A673 (cell line): ENCODE data around the gene COBL. TPM values are rescaled to one million over a fixed set of nuclear protein-coding genes. Genes with fewer than 3 reads are reported as not detected.

Experiments
- BruUV-seq: library from RNA; stranded (reverse); fragments of 400-500 nt; replicated peaks from 2 replicates; lab custom pipeline; 2021; lab: Mats Ljungman, UMichigan
- CTCF ChIA-PET: fragments of 300-600 bp; sonication (Branson Sonifier 250); formaldehyde crosslinking; loops from one replicate; lab custom pipeline; 2022; ENCODE audit warnings: antibody characterized with exemption; lab: Charles Lee
- POLR2A ChIA-PET: fragments of 300-600 bp; sonication (Branson Sonifier 250); formaldehyde crosslinking; loops from one replicate; lab custom pipeline; 2022; ENCODE audit warnings: antibody characterized with exemption; ENCODE audit not compliant: low non-redundant PET; lab: Charles Lee
- DNase-seq: peaks from one replicate; pipeline ENCODE4 v3.0.0-alpha.2; 2015; ENCODE audit warnings: low spot score
- H3K27ac ChIP-seq: fragments of 200-600 bp; sonication (generic); 2 replicates; pipeline ENCODE4 v1.5.1; 2016; ENCODE audit warnings: mixed run types, low read depth, mild to moderate bottlenecking, mixed read lengths, antibody characterized with exemption, low read length; ENCODE audit not compliant: poor library complexity, severe bottlenecking
- H3K27me3 ChIP-seq: fragments of 200-600 bp; sonication (generic); replicated peaks from 2 replicates; pipeline ENCODE4 v1.6.1; 2017; ENCODE audit warnings: mixed run types, low read depth, mild to moderate bottlenecking, mixed read lengths, antibody characterized with exemption, low read length; ENCODE audit not compliant: insufficient read depth, poor library complexity
- H3K36me3 ChIP-seq: fragments of 200-600 bp; sonication (generic); 2 replicates; pipeline ENCODE4 v1.6.1; 2016; ENCODE audit warnings: mixed run types, mild to moderate bottlenecking, mixed read lengths, antibody characterized with exemption, low read length; ENCODE audit not compliant: insufficient read depth, poor library complexity, severe bottlenecking
- H3K4me1 ChIP-seq: fragments of 200-600 bp; sonication (generic); 2 replicates; pipeline ENCODE4 v1.6.1; 2017; ENCODE audit warnings: mixed run types, mild to moderate bottlenecking, mixed read lengths, antibody characterized with exemption, low read length; ENCODE audit not compliant: insufficient read depth, poor library complexity, severe bottlenecking
- H3K4me3 ChIP-seq: fragments of 200-600 bp; sonication (generic); 2 replicates; pipeline ENCODE4 v1.5.1; 2016; ENCODE audit warnings: low read depth, mixed run types, mild to moderate bottlenecking, mixed read lengths, low read length; ENCODE audit not compliant: poor library complexity, severe bottlenecking
- H3K9me3 ChIP-seq: fragments of 200-600 bp; sonication (generic); 2 replicates; pipeline ENCODE4 v1.6.1; 2016; ENCODE audit warnings: mixed run types, low read depth, mild to moderate bottlenecking, mixed read lengths, antibody characterized with exemption, low read length; ENCODE audit not compliant: poor library complexity, severe bottlenecking
- EZH2 ChIP-seq: fragments of 200-600 bp; sonication (generic); IDR thresholded peaks from 2 replicates; pipeline ENCODE4 v1.6.1; 2017; ENCODE audit warnings: borderline replicate concordance, low read depth, mild to moderate bottlenecking, mixed read lengths, antibody characterized with exemption, low read length; ENCODE audit not compliant: poor library complexity, severe bottlenecking
- intact Hi-C: fragments of 100-400 bp; cut with micrococcal nuclease; formaldehyde crosslinking; loops from one replicate; pipeline ENCODE4 v1.10.0; 2022; ENCODE audit not compliant: unreplicated experiment
- total RNA-seq: library from RNA; stranded (reverse); gene quantifications from 2 replicates; pipeline ENCODE4 v1.2.3, GENCODE V29; 2021
- TF ChIP-seq, protein P1 (sequence below): fragments of 300-800, 200-600 bp; sonication (generic); conservative IDR thresholded peaks from 2 replicates; pipeline ENCODE4 v1.5.1; 2017; ENCODE audit warnings: low read depth, mild to moderate bottlenecking, antibody characterized with exemption, low read length, moderate library complexity, mixed read lengths

COBL gene
- total RNA-seq, 1 experiment from 2014 or later = not detected

DNA sequence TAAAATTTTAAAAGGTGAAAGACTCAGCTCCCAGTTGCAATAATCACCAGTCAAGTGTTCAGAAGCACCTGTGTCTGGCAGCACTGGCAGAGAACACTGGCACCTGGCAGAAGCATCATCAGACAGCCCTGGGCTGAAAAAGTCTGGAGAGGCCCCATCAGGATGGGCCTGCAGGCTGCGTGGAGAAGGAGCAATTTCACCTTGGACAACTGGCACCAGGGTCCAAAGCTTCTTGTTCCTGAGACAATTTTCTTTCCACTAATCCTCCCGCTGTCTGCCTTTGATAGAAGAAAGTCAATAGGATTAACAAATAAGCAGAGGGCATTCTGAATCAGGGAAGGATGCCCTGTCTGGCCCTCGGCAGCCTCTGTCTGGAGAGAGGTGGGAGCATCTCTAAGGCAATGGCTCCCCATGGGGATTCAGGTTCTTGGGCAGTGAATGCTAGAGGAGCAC is 6.5 kb downstream of the COBL start:
- Histone ChIP-seq H3K4me1 (no peaks in the 10 kb centered on the region), H3K27ac (no peak overlapping the region), H3K36me3 (no peaks in the 10 kb centered on the region), H3K9me3 (peaks cover 14% of the 10 kb centered on the region), H3K4me3 (no peak overlapping the region), H3K27me3 (no peaks in the 10 kb centered on the region)
- TF ChIP-seq, protein P1, sequence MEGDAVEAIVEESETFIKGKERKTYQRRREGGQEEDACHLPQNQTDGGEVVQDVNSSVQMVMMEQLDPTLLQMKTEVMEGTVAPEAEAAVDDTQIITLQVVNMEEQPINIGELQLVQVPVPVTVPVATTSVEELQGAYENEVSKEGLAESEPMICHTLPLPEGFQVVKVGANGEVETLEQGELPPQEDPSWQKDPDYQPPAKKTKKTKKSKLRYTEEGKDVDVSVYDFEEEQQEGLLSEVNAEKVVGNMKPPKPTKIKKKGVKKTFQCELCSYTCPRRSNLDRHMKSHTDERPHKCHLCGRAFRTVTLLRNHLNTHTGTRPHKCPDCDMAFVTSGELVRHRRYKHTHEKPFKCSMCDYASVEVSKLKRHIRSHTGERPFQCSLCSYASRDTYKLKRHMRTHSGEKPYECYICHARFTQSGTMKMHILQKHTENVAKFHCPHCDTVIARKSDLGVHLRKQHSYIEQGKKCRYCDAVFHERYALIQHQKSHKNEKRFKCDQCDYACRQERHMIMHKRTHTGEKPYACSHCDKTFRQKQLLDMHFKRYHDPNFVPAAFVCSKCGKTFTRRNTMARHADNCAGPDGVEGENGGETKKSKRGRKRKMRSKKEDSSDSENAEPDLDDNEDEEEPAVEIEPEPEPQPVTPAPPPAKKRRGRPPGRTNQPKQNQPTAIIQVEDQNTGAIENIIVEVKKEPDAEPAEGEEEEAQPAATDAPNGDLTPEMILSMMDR = no peak
- no peak for TF ChIP-seq EZH2
- no peak for DNase-seq
- ChIA-PET CTCF (no interaction called here), POLR2A (no interaction called here)
- intact Hi-C loops = no loop called here
- no TSS peak for BruUV-seq

DNA sequence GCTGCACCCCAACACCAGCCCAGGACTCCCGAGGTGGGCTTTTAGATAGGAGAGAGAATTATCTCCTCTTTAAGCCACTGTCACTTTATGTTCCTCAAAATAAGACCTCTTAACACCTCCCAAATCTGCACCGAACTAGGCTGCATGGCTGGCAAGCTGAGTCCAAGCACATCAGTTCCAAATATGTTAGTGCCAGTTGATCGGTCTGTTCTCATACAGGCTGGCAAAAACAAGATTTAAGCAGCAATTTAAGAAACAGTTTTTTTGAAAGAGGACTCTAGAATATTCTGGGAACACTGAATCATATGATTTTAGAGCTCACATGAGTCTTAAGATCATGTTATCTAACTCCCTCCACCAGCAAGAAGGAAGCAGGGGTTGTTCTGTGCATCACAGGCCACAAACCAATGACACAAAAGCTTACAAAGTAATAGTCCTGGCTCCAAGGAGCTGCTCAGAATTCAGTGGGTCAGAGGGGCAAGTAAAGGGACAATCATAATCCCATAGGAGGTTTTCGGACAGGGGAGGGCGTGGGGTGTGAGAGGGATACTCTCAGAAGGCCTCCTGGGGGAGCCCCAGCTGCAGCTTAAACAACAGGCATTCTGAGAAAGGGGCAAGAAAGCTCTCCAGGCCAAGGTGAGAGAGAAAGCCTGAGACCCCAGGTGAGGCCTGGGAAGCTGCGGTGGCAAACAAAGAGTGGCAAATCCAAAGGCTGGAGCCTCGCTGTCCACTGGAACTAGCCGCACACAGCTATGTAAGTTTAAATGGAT is 7.1 kb downstream of the COBL start:
- POLR2A ChIA-PET = no interaction called here

DNA sequence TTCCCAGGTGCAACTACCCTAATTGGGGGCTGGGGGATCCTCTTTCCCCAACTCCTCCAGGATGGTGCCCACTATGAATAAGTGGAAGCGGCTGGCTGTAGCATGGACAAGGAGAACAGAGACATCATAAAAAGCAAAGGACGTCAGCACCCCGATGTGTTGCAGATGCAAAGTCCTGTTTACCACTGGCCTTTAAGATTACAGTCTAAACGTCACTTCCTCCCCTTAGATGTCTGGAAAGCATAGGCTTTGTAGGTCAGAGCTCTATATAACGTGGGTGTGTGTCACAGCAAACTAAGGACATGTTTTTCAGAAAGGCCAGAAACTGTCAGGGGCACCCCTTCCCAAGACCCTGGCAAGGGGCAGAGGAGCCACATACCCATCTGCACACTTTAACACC is 7.9 kb downstream of the COBL start:
- TF ChIP-seq EZH2 = no peak
- TF ChIP-seq, protein P1 = no peak
- H3K4me1 ChIP-seq = no peaks in the 10 kb centered on the region
- DNase-seq = no peak
- no peaks in the 10 kb centered on the region for H3K36me3 ChIP-seq
- H3K27me3 ChIP-seq = no peaks in the 10 kb centered on the region
- no TSS peak for BruUV-seq
- H3K27ac ChIP-seq = no peak overlapping the region
- ChIA-PET CTCF (no interaction called here), POLR2A (no interaction called here)
- no peak overlapping the region for H3K4me3 ChIP-seq
- intact Hi-C loops = no loop called here
- peaks cover 14% of the 10 kb centered on the region for H3K9me3 ChIP-seq

More for the DNA sequence above, 7.1 kb downstream of the COBL start:
- no TSS peak for BruUV-seq
- no peaks in the 10 kb centered on the region for H3K4me1 ChIP-seq
- intact Hi-C loops = no loop called here
- H3K27me3 ChIP-seq = no peaks in the 10 kb centered on the region
- TF ChIP-seq, protein P1 = no peak
- CTCF ChIA-PET = no interaction called here
- DNase-seq = no peak
- H3K27ac ChIP-seq = no peak overlapping the region
- H3K4me3 ChIP-seq = no peak overlapping the region
- no peaks in the 10 kb centered on the region for H3K36me3 ChIP-seq
- H3K9me3 ChIP-seq = peaks cover 14% of the 10 kb centered on the region
